ENCODE results near the gene PMEL. TPM values are rescaled to one million over a fixed set of nuclear protein-coding genes. Genes with fewer than 3 reads are reported as not detected.

Gene PMEL
- total and polyA plus RNA-seq, 2 of the 8 experiments (the other 6 are each of a cell fraction or from before 2014, with no cell fraction given), result 120 to 382 TPM

GRCh38 chr12:55942577-55943136 lies 23.2 kb downstream of the PMEL start:
- DNase-seq (ENCODE audit: low read depth in 1 of 2, low spot score in 2 of 2), result no peak
- H4K20me1 ChIP-seq (replicated peaks in 1 of 2; ENCODE audit: control insufficient read depth in 1 of 2, insufficient read depth in 2 of 2, low read length in 2 of 2), result no peaks in the 10 kb centered on the region
- no peak overlapping the region for H4K5ac ChIP-seq (ENCODE audit: insufficient read length, low read depth, low read length)
- H2BK20ac ChIP-seq (ENCODE audit: low read length), result no peak overlapping the region
- no peak overlapping the region for H4K8ac ChIP-seq (ENCODE audit: extremely low read depth, insufficient read depth, low read length)
- H2BK12ac ChIP-seq (ENCODE audit: low read depth, low read length), result no peak overlapping the region
- no peak overlapping the region for H2BK120ac ChIP-seq (replicated peaks; ENCODE audit: low read depth, low read length)
- no peak overlapping the region for H4K91ac ChIP-seq (replicated peaks; ENCODE audit: insufficient read length, low read length)
- TF ChIP-seq FOSL1 (IDR thresholded peaks at IDR 0.05; ENCODE audit: insufficient read depth, low read depth, low read length), result no peak
- TF ChIP-seq EP300 (IDR thresholded peaks at IDR 0.05; ENCODE audit: borderline replicate concordance in 1 of 2, low read depth in 2 of 2, low read length in 2 of 2), result no peak
- no peak for TF ChIP-seq CBX8 (IDR thresholded peaks at IDR 0.05; ENCODE audit: borderline replicate concordance, low read depth, low read length)
- H3K9me3 ChIP-seq (ENCODE audit: insufficient read depth in 2 of 2, low read depth in 1 of 2, low read length in 1 of 2), result no peaks in the 10 kb centered on the region
- peaks cover 0 to 9% (median 2%) of the 10 kb centered on the region in 4 experiments; a peak in 4 of 7 replicates for H3K4me1 ChIP-seq (replicated peaks in 1 of 4; ENCODE audit: control insufficient read depth in 3 of 4, insufficient read depth in 4 of 4, low read length in 3 of 4)
- H3K27ac ChIP-seq (ENCODE audit: low read depth, low read length), result no peak overlapping the region
- H3K4me2 ChIP-seq (ENCODE audit: insufficient read depth in 1 of 2, low read depth in 2 of 2, low read length in 2 of 2), result no peak overlapping the region
- no peaks in the 10 kb centered on the region for H3K79me2 ChIP-seq (ENCODE audit: control insufficient read depth in 1 of 2, insufficient read depth in 2 of 2, low read length in 2 of 2)
- CTCF ChIA-PET (ENCODE audit: partially characterized antibody), result interaction anchor here (0.5 to 7.9 kb wide), 4 partner anchors 9 to 86 kb away, joined by 3 to 71 read pairs (median 5); partner anchors contain the start of genes DGKA and PYM1
- no peak overlapping the region for H2BK15ac ChIP-seq (ENCODE audit: low read length)
- no peaks in the 10 kb centered on the region for H3K27me3 ChIP-seq (replicated peaks in 1 of 4; ENCODE audit: control insufficient read depth in 3 of 4, extremely low read depth in 1 of 4, insufficient read depth in 3 of 4, low read length in 3 of 4)
- POLR2A ChIA-PET (ENCODE audit: partially characterized antibody), result interaction anchor here (0.9 to 1.7 kb wide), 5 partner anchors 13 to 32 kb away, joined by 3 to 6 read pairs (median 3); partner anchors contain the start of gene PYM1
- no peaks in the 10 kb centered on the region for H3K36me3 ChIP-seq (ENCODE audit: control insufficient read depth in 2 of 4, insufficient read depth in 4 of 4, low read length in 3 of 4)
- H3K23me2 ChIP-seq (ENCODE audit: low read depth, low read length), result no peaks in the 10 kb centered on the region; the same call in 1 of the 2 replicates
- H3K18ac ChIP-seq (ENCODE audit: extremely low read depth, low read length), result no peak overlapping the region
- FAIRE-seq, result no peak
- H3K23ac ChIP-seq (ENCODE audit: insufficient read length), result no peak overlapping the region
- no peak overlapping the region for H2AFZ ChIP-seq (ENCODE audit: low read length)
- H3K4me3 ChIP-seq (ENCODE audit: extremely low read depth in 1 of 4, insufficient read depth in 2 of 4, low read depth in 3 of 4, low read length in 4 of 4), result no peak overlapping the region
- H2AK5ac ChIP-seq (ENCODE audit: low read depth, low read length), result no peak overlapping the region
- no peak overlapping the region for H3K56ac ChIP-seq (replicated peaks; ENCODE audit: insufficient read length, low read depth, low read length)
- H3K9ac ChIP-seq (replicated peaks in 1 of 4; ENCODE audit: extremely low read depth in 1 of 4, low read depth in 3 of 4, low read length in 3 of 4), result no peak overlapping the region
- no peak overlapping the region for H3K14ac ChIP-seq (ENCODE audit: insufficient read length)
- no peaks in the 10 kb centered on the region for H3K79me1 ChIP-seq (ENCODE audit: low read depth, low read length)
- no peak overlapping the region for H3K4ac ChIP-seq (replicated peaks; ENCODE audit: insufficient read length, low read depth, low read length)
- no peak overlapping the region for H2BK5ac ChIP-seq (ENCODE audit: low read depth, low read length)
- 94% methylated on average over 1 of the region's 1 CpG; no CpG with 5 or more reads in 1 of the 2 experiments for WGBS, 2 experiments (ENCODE audit: extremely low coverage in 1 of 2, insufficient coverage in 1 of 2, insufficient read length in 1 of 2, insufficient replicate concordance in 2 of 2, low coverage in 1 of 2, low lambda C conversion rate in 2 of 2, missing lambda C conversion rate in 1 of 2)

Measured in H1 (cell line).